ENCODE results near the gene ZC3H12A.

ZC3H12A gene

DNA sequence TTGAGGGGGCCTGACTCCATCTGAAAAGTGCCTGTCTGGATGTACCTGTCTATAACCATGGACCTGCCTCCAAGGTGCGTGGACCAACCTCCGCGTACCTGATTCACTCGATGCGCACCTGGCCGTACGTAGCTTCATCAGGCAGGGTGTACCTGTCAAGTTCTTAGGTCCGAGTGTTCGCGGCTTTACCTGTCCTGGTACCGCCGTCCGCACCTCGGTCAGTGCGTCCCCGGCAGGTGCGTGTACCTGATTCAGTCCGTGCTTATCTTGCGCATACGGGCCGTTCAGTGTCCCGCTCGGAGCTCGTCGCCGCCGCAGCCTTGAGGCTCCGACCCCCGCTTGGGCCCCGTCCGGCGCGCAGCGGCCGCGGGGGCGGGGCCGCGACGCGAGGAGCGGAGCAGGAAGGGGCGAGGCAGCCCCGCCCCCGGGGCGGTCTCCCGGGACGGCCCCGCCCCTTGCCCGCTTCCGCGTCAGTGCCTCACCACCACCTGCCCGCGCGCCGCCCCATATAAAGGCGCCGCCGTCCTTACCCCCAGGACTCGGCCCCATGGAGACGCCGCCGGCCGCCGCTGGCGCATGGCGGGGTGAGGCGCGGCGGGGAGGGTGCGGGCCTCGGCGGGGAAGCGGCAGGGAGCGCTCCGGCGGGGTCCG lies at the start of gene ZC3H12A:
ZC3H12A (plus strand) TSS at position 535 of the 651 bp plus-strand sequence. CDS start 917 bp downstream, outside the sequence.
- peak; percentile 93 for DNase-seq (ENCODE audit: low spot score)

DNA sequence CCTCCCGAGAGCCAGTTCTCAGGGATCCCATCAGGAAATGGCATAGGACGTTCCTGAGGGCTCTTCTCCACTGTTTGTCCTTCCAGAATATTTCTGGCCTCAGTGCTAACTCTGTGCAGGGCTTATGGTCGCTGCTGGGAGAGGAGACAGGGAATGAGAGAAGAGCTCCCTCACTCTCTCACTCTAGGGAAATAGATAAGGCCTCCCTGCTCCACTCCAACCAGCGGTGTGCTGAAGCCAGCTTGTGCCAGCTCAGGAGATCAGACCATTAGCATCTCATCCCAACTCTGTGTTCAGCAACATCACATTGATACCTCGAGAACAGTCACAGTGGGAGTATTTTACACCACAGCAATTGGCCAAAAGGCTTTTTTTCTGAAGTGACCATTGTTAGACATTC lies 49.2 kb upstream of the ZC3H12A start:
- no peak for DNase-seq (ENCODE audit: low spot score)

DNA sequence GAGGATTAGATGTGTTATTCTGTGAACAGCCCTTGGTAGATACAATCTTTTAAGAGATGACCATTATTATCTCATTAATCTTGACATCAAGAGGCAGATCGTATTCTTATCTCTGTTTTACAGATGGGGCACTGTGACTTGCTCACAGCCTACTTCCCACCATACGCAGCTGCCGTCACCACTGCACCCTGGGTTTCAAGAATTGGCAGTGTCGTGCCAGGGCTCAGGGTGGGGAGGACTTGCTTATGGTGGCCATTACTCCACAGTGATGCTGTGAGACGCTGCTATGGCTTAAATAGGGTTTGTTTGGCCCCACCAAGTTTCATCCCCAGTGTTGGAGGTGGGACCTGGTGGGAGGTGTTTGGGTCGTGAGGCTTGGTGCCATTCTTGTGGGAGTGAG lies 45.4 kb upstream of the ZC3H12A start:
- no peak for DNase-seq (ENCODE audit: low spot score)

DNA sequence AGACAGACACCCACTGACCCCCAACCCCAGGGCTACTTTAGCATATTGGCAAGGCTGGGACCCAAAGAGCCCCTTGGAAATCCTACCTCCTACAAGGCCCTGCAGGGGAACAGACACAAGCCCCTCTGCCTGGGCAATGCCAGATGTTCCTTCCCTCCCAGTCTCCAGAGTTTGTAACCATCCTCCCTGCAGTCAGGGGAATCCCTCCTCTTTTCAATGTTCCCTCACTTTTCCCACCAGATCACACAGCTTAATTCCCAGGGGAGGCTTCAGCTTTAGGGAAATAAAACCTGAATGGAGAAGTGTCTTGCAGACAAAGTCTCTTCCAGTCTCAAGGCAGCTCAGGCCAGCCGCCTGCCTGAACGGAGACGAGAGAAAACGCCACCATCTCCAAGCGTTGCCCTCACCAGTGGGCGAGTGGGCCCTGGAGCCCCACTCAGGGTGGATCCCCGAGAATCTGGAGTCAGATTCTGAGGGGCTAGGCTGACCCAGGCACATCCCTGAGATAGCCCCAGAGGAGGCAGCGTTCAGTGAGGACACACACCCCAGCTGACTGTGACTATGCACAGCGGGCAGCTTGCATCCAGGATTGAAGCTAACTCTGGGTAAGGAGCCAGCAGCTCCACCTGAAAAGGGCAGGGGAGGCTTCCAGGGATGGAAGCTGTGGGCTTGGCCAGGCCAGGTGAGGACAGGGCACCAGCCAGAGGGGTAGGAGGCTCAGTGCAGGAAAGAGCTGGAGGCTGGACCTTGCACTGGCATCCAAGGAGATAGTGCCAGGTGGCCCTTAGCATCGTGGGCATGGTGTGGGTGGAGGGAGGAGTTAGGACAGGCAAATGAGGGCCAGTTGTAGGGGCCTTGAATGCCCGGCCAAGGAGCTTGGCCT lies 44.0 kb upstream of the ZC3H12A start:
- no peak for DNase-seq (ENCODE audit: low spot score)

DNA sequence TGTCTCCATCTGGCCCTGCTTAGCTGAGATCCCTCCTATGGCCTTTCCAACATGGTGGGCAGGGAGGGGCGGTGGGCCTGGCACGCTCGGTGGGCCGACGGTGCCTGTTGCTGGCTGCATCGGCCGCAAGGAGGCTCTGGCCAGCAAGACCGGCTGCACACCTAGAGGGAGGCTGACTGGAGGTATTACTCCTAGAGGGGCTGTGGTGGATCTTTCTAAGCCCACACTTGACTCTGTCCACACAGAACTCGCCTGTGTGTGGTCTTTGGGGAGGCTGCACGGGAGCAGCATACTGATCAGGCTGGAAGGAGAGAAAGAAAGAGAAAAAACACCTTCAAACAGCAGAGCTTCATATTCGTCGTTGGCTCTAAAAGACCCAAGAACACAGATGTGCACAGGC lies 41.7 kb upstream of the ZC3H12A start:
- no peak for DNase-seq (ENCODE audit: low spot score)

DNA sequence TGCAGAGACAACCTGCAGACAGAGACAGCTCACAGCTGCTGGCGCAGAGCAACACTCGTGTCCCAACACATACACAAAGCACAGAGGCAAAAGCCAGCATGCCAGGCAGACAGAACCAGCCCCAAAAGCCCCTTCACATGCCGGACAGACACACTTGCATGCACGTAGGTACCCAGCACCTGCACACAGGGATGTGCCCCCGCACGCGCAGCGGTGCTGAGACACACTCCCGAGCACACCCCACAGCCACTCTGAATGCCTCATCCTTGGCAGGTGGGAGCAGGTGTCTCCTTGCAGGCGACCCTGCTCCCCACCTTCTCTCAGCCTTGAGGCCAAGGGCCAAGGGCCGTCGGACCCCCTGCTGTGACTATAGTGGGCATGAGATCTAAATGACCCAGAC lies 41.2 kb upstream of the ZC3H12A start:
- DNase-seq (ENCODE audit: low spot score), result no peak

DNA sequence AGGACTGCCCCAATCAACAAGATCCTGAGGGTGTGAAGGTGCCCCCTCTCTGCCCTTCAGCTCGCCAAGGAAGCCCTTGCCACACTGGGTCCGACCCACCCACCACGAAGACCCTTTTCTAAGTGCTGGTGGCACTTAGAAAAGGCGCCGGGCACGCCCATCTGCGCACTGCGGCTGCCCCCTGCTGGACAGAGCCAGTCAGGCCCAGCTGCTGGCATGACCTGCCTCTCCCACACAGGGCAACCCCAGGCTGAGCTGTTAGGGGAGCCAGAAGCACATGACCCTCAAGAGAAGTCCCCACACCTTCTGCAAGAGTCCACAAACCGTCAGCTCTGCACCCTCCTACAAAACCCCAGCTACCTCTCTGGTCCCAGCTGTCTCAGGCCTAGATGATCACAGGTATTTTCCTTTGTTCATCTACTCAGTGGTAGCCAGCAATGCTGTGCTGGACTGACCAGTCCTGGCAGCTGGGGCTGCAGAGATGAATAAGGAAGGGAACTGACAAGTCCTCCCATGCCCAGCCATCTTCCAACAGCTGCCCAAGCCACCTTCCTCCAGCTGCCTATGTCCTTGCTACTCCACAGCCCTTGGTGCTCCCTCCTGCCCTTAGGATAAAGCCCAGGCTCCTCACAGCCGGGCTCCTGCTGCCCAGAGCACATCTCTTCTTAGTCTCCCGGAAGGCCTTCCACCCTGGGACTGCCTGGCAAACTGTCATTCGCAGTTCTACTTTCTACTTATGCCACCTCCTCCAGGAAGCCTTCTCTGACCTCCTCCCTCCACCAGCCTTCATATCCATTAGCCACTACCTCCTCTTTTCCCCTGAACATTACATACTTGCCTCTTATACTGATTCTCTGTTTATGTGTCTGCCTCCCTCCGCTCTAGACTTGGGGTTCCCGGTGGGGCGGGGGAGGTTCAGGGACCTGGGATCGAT lies 39.8 kb upstream of the ZC3H12A start:
- peak; percentile 46 for DNase-seq (ENCODE audit: low spot score)

DNA sequence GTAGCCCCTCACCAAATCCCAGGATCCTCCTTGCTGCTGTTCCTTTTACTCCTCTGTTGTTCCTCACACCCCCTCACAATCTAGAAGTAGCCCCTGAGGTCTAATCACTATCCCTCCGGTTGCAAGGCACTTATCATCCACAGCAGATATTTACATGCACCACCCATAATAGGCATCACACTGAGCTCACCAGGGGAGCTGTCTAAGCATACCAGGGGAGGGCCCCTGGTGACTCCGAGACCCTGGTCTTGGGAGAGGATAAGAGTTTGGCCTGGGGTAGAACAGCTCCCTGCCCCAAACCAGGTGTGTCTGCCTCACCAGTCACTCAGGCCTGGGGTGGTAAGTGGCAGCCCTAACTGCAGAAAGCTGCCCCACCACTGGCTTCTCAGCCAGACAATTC lies 37.3 kb upstream of the ZC3H12A start:
- DNase-seq (ENCODE audit: low spot score), result no peak

DNA sequence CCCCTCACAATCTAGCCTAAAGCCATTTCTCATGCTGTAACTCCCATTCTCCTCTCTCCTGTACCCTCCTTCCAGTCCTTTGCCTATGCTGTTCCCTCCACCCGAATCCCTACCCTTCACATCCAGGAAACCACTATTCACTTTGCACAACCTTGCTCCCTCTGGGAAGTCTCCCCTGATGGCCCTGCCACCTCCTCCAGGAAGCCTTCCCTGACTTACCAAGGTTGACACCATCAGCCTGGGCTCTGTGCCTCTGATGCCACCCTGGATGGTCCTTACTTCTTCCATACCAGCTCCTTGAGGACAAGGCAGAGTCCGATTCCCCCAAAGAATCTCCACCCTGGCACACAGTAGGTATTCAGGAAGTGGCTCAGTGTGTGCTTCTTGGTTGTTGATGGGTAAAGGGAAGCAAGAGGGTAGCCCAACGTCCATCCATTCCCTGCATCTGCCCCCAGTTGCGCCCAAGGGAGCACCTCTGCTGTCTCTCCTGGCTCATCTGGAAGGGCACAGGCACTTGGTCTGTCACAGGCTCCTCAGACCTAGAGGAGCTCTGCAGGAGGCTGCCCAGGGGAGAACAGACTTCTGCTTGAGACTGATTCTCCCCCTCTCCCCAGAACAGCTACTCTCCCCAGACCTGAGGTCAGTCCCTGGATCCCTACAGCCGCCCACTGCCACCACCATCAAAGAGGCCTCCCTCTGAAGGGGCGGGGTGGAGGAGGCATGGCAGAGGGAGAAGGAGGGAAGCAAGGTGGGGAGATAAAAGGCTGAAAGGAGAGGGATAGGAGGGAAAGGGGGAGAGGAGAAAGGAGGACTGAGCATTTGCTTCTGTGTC lies 36.1 kb upstream of the ZC3H12A start:
- DNase-seq (ENCODE audit: low spot score), result no peak

DNA sequence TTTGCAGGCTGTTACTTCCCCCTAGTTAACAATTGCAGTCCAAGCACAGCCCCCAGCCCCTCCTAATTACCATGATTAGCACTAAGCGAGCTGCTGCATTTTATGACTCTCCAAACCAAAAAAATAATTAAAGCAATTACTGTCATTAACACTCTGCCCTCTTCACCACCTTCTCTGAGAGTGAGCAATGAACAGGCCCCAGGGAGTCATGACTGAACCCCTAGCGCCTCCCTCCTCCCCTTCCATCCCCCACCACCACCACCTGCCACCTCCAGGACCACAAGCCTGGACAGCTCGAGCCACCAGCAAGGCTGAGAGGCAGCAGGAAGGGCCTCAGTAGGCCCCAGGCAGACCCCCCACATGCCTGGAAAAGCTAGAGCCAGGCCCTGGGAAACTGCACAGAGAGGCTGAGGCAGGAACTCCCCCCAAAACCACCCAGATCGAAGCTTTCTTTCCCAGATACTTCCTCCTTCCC lies 35.5 kb upstream of the ZC3H12A start:
- DNase-seq (ENCODE audit: low spot score), result no peak

DNA sequence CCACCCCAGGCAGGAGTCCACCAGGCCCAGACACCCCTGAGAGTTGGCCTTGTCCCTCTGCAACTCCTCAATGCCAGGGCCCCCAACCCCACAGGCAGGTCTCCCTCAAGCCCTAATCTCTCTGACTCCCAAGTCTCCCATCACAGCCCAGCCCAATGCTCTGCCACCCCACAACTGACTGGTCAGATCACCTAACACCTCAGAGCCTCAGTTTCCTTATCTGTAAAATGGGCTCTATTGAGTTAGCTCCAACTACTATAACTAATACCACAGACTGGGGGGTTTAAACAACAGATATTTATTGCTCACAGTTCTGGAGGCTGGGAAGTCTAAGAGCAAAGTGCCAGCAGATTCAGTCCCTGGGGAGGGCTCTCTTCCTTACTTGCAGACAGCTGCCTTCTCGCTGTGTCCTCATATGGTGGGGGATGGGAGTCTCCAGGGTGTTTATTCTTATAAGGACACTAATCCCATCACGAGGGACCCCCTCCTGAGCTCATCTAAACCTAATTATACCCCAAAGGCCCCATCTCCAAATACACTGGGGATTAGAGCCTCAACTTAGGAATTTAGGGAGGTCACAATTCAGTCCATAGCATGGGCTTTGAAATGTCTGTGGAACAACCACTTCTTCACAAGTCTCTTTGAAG lies 34.9 kb upstream of the ZC3H12A start:
- no peak for DNase-seq (ENCODE audit: low spot score)

DNA sequence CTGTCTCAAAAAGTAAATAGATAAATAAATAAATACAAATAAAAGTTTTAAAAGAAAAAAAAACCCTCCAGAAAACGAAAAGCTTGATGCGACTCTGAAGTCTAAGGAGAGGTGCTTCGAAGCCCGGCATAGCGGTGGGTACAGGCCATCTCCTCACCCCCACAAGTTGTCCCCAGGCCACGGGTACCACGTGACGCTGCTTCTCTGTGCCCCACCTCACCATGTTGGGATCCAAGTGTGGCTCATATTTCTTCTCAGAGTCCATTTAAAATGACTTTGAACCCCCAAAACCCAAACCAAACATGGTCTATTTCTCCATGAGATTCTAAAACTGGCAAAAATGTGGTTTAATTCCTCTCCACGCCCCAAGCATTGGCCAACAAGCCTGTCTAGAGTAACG lies 32.9 kb upstream of the ZC3H12A start:
- DNase-seq (ENCODE audit: low spot score), result no peak

DNA sequence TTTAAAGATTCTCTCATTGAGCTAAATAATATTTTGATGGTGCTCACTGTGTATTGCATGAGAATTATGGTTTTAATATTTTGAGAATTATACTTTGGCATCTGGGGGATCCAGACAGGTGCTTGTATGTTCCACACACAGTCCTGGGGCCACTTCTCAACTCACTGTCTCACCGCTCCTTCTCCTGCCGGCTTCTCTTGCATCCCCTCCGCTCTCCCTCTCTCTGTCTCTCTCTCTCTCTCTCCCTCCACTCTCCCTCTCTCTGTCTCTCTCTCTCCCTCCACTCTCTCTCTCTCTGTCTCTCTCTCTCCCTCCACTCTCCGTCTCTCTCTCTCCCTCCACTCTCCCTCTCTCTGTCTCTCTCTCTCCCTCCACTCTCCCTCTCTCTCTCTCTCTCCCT lies 32.2 kb upstream of the ZC3H12A start:
- DNase-seq (ENCODE audit: low spot score), result no peak

DNA sequence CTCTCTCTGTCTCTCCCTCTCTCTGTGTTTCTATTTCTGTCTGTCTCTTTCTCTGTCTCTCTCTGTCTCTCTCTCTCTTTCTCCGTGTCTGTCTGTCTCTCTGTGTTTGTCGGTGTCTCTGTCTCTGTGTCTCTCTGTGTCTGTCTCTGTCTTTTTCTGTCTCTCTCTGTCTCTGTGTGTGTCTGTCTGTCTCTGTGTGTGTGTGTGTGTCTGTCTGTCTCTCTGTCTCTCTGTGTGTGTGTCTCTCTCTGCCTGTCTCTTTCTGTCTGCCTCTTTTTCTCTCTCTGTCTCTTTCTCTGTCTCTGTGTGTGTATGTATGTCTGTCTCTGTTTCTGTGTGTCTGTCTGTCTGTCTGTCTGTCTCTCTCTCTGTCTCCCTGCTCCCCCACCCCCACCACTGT lies 31.7 kb upstream of the ZC3H12A start:
- no peak for DNase-seq (ENCODE audit: low spot score)

DNA sequence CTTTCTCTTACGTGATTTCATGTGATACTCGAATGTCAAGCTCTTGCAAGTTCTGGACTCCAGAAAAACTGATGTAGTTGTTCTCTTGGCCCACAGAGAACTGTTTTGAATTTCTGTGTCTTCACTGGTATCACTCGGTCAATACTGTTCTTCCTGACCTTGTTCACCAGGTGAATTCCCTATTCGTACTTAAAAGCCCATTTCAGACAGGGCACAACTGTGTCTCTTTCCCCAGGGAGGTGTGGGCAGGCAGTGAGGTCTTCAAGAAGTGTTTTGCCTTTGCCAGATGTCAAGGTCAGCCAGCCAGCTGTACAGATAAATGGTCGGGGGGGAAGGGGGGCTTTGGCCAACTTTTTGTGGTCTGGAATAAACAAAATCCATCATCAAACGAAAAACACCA lies 27.5 kb upstream of the ZC3H12A start:
- no peak for DNase-seq (ENCODE audit: low spot score)

DNA sequence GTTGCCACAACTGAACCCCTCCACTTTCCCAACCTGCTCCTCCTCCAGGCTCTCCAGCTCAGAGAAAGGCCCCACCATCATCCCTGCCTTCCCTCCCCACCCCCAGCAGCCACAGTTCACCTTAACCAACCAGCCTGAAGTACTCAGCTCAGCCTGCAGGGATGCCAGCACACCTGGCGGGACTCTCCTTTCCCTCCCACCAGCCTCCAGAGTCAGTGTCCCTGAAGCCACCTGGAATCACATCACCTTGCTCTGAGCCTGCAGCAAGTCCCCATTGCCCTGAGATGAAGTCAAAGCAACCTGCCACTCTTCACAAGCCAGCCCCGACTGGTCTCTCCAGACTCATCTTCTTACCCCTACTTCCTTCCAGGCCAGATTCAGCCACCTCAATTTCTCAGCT lies 26.2 kb upstream of the ZC3H12A start:
- no peak for DNase-seq (ENCODE audit: low spot score)

DNA sequence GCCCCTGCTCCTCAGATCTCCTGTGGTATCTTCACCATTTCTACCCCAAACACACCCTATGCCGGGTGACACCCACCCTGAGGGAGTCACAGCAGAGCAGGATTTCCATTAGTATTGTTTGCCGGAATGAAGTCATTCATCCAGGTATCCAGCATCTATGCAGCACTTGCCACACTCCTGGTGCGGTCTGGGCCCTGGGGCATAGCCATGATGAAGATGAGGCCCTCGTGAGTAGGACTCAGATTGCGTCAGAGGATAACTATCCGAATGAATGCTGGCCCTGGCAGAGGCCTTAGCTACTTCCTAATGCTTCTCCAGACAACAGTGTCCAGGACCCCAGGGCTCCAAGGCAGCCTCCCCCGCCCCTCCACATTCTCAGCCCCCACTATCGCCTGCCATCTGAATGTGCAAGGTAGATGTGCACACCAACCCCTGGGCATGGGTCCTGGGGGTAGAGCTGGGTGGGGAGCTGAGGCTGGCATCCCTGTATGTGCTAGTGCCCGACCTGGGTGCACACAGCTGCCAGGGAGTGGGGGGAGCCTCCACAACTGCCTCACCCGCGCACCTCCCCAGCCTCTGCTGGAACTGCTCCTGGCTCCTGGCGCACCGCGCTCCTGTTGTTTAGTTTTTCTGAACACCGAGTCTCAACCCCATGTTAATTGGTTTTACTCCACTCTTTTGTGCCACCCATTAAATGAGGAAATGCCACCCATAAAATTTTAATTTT lies 25.5 kb upstream of the ZC3H12A start:
- DNase-seq (ENCODE audit: low spot score), result no peak

DNA sequence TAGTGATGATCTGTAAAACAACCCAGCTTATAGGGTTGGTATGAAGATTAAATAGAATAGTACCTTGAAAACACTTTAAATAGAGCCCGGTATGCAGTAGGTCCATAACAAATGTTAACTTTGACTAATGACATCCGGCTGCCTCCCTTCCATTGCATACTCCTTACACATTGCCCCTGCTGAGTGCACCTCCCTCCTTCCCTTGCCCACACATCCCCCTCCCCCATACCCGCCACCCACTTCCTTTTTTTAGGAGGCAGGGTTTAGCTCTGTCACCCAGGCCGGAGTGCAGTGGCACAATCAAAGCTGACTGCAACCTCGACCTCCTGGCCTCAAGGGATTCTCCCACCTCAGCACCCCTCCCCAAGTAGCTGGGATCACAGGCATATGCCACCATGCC lies 24.4 kb upstream of the ZC3H12A start:
- peak; percentile 33 for DNase-seq (ENCODE audit: low spot score)

DNA sequence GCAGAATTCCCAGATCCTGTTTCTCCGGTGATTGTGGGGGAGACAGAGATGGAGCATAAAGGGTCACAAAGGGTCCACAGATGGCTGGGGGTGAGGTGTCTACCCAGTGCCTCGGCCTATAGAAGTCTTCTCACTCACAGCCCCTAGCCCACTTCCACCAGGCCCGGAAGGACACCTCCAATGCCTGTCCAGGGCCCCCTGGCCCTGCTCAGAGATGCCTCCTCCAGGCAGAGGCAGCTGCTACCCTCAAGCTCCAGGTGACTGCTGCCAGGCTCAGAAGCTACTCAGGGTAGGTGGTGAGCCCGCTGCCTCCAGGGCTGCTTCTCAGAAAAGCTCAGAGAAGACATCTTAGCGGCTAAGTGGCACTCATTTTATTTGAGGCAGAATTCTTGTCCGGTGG lies 22.0 kb upstream of the ZC3H12A start:
- DNase-seq (ENCODE audit: low spot score), result no peak

DNA sequence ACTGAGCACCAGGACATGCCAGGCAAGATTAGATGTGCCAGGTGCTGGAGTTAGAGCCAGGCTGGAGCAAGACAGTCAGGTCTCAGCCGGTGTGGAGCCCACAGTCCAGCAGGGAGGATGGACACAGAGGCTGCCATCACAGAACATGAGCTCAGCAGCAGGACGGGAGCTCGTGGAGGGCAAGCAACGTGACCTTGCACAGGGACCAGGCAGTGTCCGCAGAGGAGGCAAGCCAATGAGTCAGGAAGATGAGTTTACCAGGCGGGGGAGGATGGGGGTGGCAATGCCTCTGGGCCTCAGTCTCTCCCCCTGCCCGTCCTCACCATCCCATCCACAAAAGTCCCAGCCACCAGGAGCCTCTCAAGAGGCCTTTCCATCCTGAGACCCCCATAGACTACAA lies 20.7 kb upstream of the ZC3H12A start:
- DNase-seq (ENCODE audit: low spot score), result no peak

All from CD4-positive, alpha-beta T cell treated with Interleukin-6 at 100 ng/mL for 8 hours (primary cell).